T-helper 17 cell (primary cell): Measurements from ENCODE around the gene B3GALT5. TPM values are rescaled to one million over a fixed set of nuclear protein-coding genes. Genes with fewer than 3 reads are reported as not detected.

ENCODE experiments used
- ATAC-seq: fragments of 150-1000 bp; cut with Tn5 transposase; 2 replicates; pipeline ENCODE4 v1.10.0; 2021; ENCODE audit warnings: mild to moderate bottlenecking, moderate library complexity
- DNase-seq, 3 donors: peaks; one replicate each; pipeline versions ENCODE4 v3.0.0 to v3.0.0-alpha.2; 2020 to 2021
- H3K9me3 ChIP-seq: one replicate; pipeline ENCODE4 v1.7.0; 2013; ENCODE audit warnings: low read length, mild to moderate bottlenecking; ENCODE audit not compliant: control insufficient read depth, poor library complexity, severe bottlenecking
- H3K27ac Mint-ChIP-seq: one replicate; pipeline ENCODE4 v1.8.0; 2022; ENCODE audit warnings: mild to moderate bottlenecking, moderate library complexity, mixed read lengths
- H3K27me3 Mint-ChIP-seq: one replicate; pipeline ENCODE4 v1.8.0; 2022; ENCODE audit warnings: mixed read lengths
- H3K36me3 Mint-ChIP-seq: one replicate; pipeline ENCODE4 v1.8.0; 2022; ENCODE audit warnings: low read depth, mixed read lengths
- H3K4me1 Mint-ChIP-seq: one replicate; pipeline ENCODE4 v1.8.0; 2022; ENCODE audit warnings: mild to moderate bottlenecking, mixed read lengths
- H3K4me3 Mint-ChIP-seq: one replicate; pipeline ENCODE4 v1.8.0; 2022; ENCODE audit warnings: mild to moderate bottlenecking, moderate library complexity, mixed read lengths
- total RNA-seq, 4 donors: library from RNA in 2 of 4; stranded (reverse) in 2 of 4; gene quantifications; one replicate each; pipeline ENCODE4 v1.2.3 and lab custom pipeline; 2022 to 2026

B3GALT5 gene
- total RNA-seq, 2 donors from 2014 or later = not detected

GRCh38 chr21:39616211-39616772, 3.6 kb downstream of the B3GALT5 start:
- ATAC-seq = no peak
- H3K27me3 Mint-ChIP-seq = peaks cover 29% of the 10 kb centered on the region
- no peak overlapping the region for H3K4me3 Mint-ChIP-seq

GRCh38 chr21:39620856-39621255, 8.1 kb downstream of the B3GALT5 start:
- H3K27ac Mint-ChIP-seq = no peak overlapping the region
- H3K27me3 Mint-ChIP-seq = peaks cover 4% of the 10 kb centered on the region
- no peaks in the 10 kb centered on the region for H3K4me1 Mint-ChIP-seq
- H3K9me3 ChIP-seq = no peaks in the 10 kb centered on the region
- no peaks in the 10 kb centered on the region for H3K36me3 Mint-ChIP-seq
- no peak for ATAC-seq
- no peak overlapping the region for H3K4me3 Mint-ChIP-seq
- no peak for DNase-seq

More at GRCh38 chr21:39616211-39616772, 3.6 kb downstream of the B3GALT5 start:
- H3K4me1 Mint-ChIP-seq = peaks cover 4% of the 10 kb centered on the region
- H3K9me3 ChIP-seq = no peaks in the 10 kb centered on the region
- no peak overlapping the region for H3K27ac Mint-ChIP-seq
- no peak for DNase-seq
- H3K36me3 Mint-ChIP-seq = no peaks in the 10 kb centered on the region

GRCh38 chr21:39625211-39625895, 12.6 kb downstream of the B3GALT5 start:
- H3K27ac Mint-ChIP-seq = no peak overlapping the region

GRCh38 chr21:39628385-39628784, 15.6 kb downstream of the B3GALT5 start:
- DNase-seq (no peak), ATAC-seq (no peak)
- Mint-ChIP-seq H3K4me3 (no peak overlapping the region), H3K27ac (no peak overlapping the region), H3K27me3 (peaks cover 5% of the 10 kb centered on the region), H3K36me3 (no peaks in the 10 kb centered on the region), H3K4me1 (no peaks in the 10 kb centered on the region)
- H3K9me3 ChIP-seq = no peaks in the 10 kb centered on the region

More at GRCh38 chr21:39625211-39625895, 12.6 kb downstream of the B3GALT5 start:
- H3K4me3 Mint-ChIP-seq = no peak overlapping the region
- ATAC-seq = no peak
- H3K4me1 Mint-ChIP-seq = no peaks in the 10 kb centered on the region
- H3K9me3 ChIP-seq = no peaks in the 10 kb centered on the region
- H3K27me3 Mint-ChIP-seq = peaks cover 5% of the 10 kb centered on the region
- no peak for DNase-seq
- no peaks in the 10 kb centered on the region for H3K36me3 Mint-ChIP-seq

GRCh38 chr21:39630191-39630591, 17.5 kb downstream of the B3GALT5 start:
- H3K27ac Mint-ChIP-seq = no peak overlapping the region
- H3K27me3 Mint-ChIP-seq = peaks cover 5% of the 10 kb centered on the region
- DNase-seq (no peak), ATAC-seq (no peak)
- H3K4me3 Mint-ChIP-seq = no peak overlapping the region
- H3K9me3 ChIP-seq = no peaks in the 10 kb centered on the region
- no peaks in the 10 kb centered on the region for H3K4me1 Mint-ChIP-seq
- H3K36me3 Mint-ChIP-seq = no peaks in the 10 kb centered on the region

GRCh38 chr21:39630827-39631226, 18.1 kb downstream of the B3GALT5 start:
- no peaks in the 10 kb centered on the region for H3K9me3 ChIP-seq
- no peak overlapping the region for H3K27ac Mint-ChIP-seq
- H3K27me3 Mint-ChIP-seq = peaks cover 1% of the 10 kb centered on the region
- ATAC-seq = no peak
- no peaks in the 10 kb centered on the region for H3K4me1 Mint-ChIP-seq
- no peak overlapping the region for H3K4me3 Mint-ChIP-seq
- no peaks in the 10 kb centered on the region for H3K36me3 Mint-ChIP-seq
- no peak for DNase-seq

GRCh38 chr21:39631842-39632562, 19.3 kb downstream of the B3GALT5 start:
- Mint-ChIP-seq H3K4me1 (no peaks in the 10 kb centered on the region), H3K36me3 (no peaks in the 10 kb centered on the region), H3K27me3 (no peaks in the 10 kb centered on the region), H3K27ac (no peak overlapping the region), H3K4me3 (no peak overlapping the region)
- ATAC-seq (no peak), DNase-seq (no peak)
- H3K9me3 ChIP-seq = no peaks in the 10 kb centered on the region

GRCh38 chr21:39632796-39633442, 20.2 kb downstream of the B3GALT5 start:
- no peaks in the 10 kb centered on the region for H3K36me3 Mint-ChIP-seq
- DNase-seq (no peak), ATAC-seq (no peak)
- no peaks in the 10 kb centered on the region for H3K27me3 Mint-ChIP-seq
- H3K4me1 Mint-ChIP-seq = no peaks in the 10 kb centered on the region
- H3K4me3 Mint-ChIP-seq = no peak overlapping the region
- H3K27ac Mint-ChIP-seq = no peak overlapping the region
- no peaks in the 10 kb centered on the region for H3K9me3 ChIP-seq

- Mint-ChIP-seq H3K36me3 (no peaks in the 10 kb centered on the region), H3K27ac (no peak overlapping the region), H3K27me3 (no peaks in the 10 kb centered on the region), H3K4me3 (no peak overlapping the region), H3K4me1 (no peaks in the 10 kb centered on the region)
- no peak for DNase-seq
- no peak for ATAC-seq
- H3K9me3 ChIP-seq = no peaks in the 10 kb centered on the region
Measured at GRCh38 chr21:39633770-39634181, 21.0 kb downstream of the B3GALT5 start.

- no peaks in the 10 kb centered on the region for H3K36me3 Mint-ChIP-seq
- DNase-seq = no peak
- no peaks in the 10 kb centered on the region for H3K9me3 ChIP-seq
- ATAC-seq = no peak
- H3K4me3 Mint-ChIP-seq = no peak overlapping the region
- H3K27ac Mint-ChIP-seq = no peak overlapping the region
- no peaks in the 10 kb centered on the region for H3K27me3 Mint-ChIP-seq
- H3K4me1 Mint-ChIP-seq = no peaks in the 10 kb centered on the region
Measured at GRCh38 chr21:39634507-39634906, 21.8 kb downstream of the B3GALT5 start.

GRCh38 chr21:39637197-39637970, 24.6 kb downstream of the B3GALT5 start:
- Mint-ChIP-seq H3K36me3 (no peaks in the 10 kb centered on the region), H3K27me3 (peaks cover 9% of the 10 kb centered on the region), H3K4me1 (no peaks in the 10 kb centered on the region), H3K27ac (no peak overlapping the region), H3K4me3 (no peak overlapping the region)
- DNase-seq = no peak
- no peaks in the 10 kb centered on the region for H3K9me3 ChIP-seq
- no peak for ATAC-seq

GRCh38 chr21:39637971-39638240, 25.2 kb downstream of the B3GALT5 start:
- H3K9me3 ChIP-seq = no peaks in the 10 kb centered on the region
- DNase-seq (no peak), ATAC-seq (no peak)
- no peaks in the 10 kb centered on the region for H3K4me1 Mint-ChIP-seq
- no peak overlapping the region for H3K4me3 Mint-ChIP-seq
- peaks cover 9% of the 10 kb centered on the region for H3K27me3 Mint-ChIP-seq
- H3K27ac Mint-ChIP-seq = no peak overlapping the region
- no peaks in the 10 kb centered on the region for H3K36me3 Mint-ChIP-seq

GRCh38 chr21:39638281-39638680, 25.5 kb downstream of the B3GALT5 start:
- Mint-ChIP-seq H3K27me3 (peaks cover 9% of the 10 kb centered on the region), H3K4me1 (no peaks in the 10 kb centered on the region), H3K27ac (no peak overlapping the region), H3K36me3 (no peaks in the 10 kb centered on the region), H3K4me3 (no peak overlapping the region)
- no peaks in the 10 kb centered on the region for H3K9me3 ChIP-seq
- ATAC-seq (no peak), DNase-seq (no peak)
